DMS 273 (cell line): ENCODE measurements around the gene GGTLC2.
"Not testable (repeated sequence)": the region's sequence is repeated elsewhere in the genome, so short reads cannot be mapped to it uniquely, and the experiment has no call there.

ENCODE experiments used
- DNase-seq: peaks from one replicate; lab custom pipeline; 2025; ENCODE audit not compliant: unreplicated experiment; lab: John Stamatoyannopoulos, UW

Gene GGTLC2

GRCh38 chr22:22667966-22668880, 23.8 kb downstream of the GGTLC2 start:
- DNase-seq = no peak

- no peak for DNase-seq
Observed at GRCh38 chr22:22669093-22669492, 24.7 kb downstream of the GGTLC2 start.

- no peak for DNase-seq
Observed at GRCh38 chr22:22670076-22670795, 25.8 kb downstream of the GGTLC2 start.

- DNase-seq = no peak
Observed at GRCh38 chr22:22671506-22671905, 27.1 kb downstream of the GGTLC2 start.

GRCh38 chr22:22673099-22673498, 28.7 kb downstream of the GGTLC2 start:
- DNase-seq = no peak

- no peak for DNase-seq
Observed at GRCh38 chr22:22673628-22674027, 29.2 kb downstream of the GGTLC2 start.

- no peak for DNase-seq
Observed at GRCh38 chr22:22674467-22674866, 30.1 kb downstream of the GGTLC2 start.

GRCh38 chr22:22678970-22679369, 34.6 kb downstream of the GGTLC2 start:
- DNase-seq = no peak

- DNase-seq = no peak
Observed at GRCh38 chr22:22680396-22680795, 36.0 kb downstream of the GGTLC2 start.

- DNase-seq = peak; percentile 13
Observed at GRCh38 chr22:22681221-22681739, 36.9 kb downstream of the GGTLC2 start.

- no peak for DNase-seq
Observed at GRCh38 chr22:22682196-22682595, 37.8 kb downstream of the GGTLC2 start.

- DNase-seq = no peak
Observed at GRCh38 chr22:22682807-22683667, 38.6 kb downstream of the GGTLC2 start.

GRCh38 chr22:22683668-22684361, 39.4 kb downstream of the GGTLC2 start:
- no peak for DNase-seq

- DNase-seq = peak; percentile 15
Observed at GRCh38 chr22:22684580-22685561, 40.5 kb downstream of the GGTLC2 start.

- no peak for DNase-seq
Observed at GRCh38 chr22:22685586-22685985, 41.2 kb downstream of the GGTLC2 start.

- DNase-seq = not testable (repeated sequence)
Observed at GRCh38 chr22:22686202-22687115, 42.0 kb downstream of the GGTLC2 start.

GRCh38 chr22:22687638-22688500, 43.5 kb downstream of the GGTLC2 start:
- DNase-seq = peak; percentile 56
